Lower leg skin (tissue), 4 donors: ENCODE data around the gene WDR74. TPM values are rescaled to one million over a fixed set of nuclear protein-coding genes. Genes with fewer than 3 reads are reported as not detected.

ENCODE experiments used
- DNase-seq, 2 donors: peaks; one replicate each; pipeline ENCODE4 v3.0.0-alpha.2; 2019; ENCODE audit warnings: low spot score in 2 of 2
- H3K4me3 ChIP-seq: fragments of 200-600 bp; sonication (generic); 2 replicates; pipeline ENCODE4 v1.5.1; 2017; ENCODE audit warnings: mild to moderate bottlenecking, low read depth; ENCODE audit not compliant: poor library complexity, severe bottlenecking
- CTCF ChIP-seq, 3 donors: fragments of 450-650 bp; IDR thresholded peaks; one replicate each; pipeline ENCODE4 v1.5.1; 2016; ENCODE audit warnings: antibody characterized with exemption in 3 of 3, mild to moderate bottlenecking in 3 of 3, moderate library complexity in 2 of 3
- POLR2A ChIP-seq, 2 donors: fragments of 450-650 bp; IDR thresholded peaks; one replicate each; pipeline ENCODE4 v1.6.1; 2016 to 2017; ENCODE audit warnings: antibody characterized with exemption in 2 of 2, mild to moderate bottlenecking in 1 of 2, moderate library complexity in 1 of 2
- WGBS, 2 donors: methylation state at CpG; one replicate each; pipeline ENCODE4 v1.1.5; 2018; 5-methylcytosine and 5-hydroxymethylcytosine counted together
- intact Hi-C: fragments of 100-400 bp; cut with DNase I; formaldehyde crosslinking; loops from one replicate; pipeline ENCODE4 v1.15.0; 2023; ENCODE audit warnings: low total_unique reads
- total RNA-seq, 4 donors: library from RNA; depleted of rRNA; stranded (reverse); fragments of >200 nt; gene quantifications; one replicate each; pipeline ENCODE4 v1.1.0, GENCODE V29; 2016

Gene WDR74
- total RNA-seq, 4 donors from 2014 or later: 49.7 to 93.8 (median 64.3) TPM

- TF ChIP-seq POLR2A (IDR thresholded peaks at IDR 0.05) (no peak), CTCF (IDR thresholded peaks at IDR 0.05) (no peak)
- H3K4me3 ChIP-seq: no peak overlapping the region
- 53 to 58% methylated on average over 7 of the region's 7 CpGs for WGBS, 2 donors
- intact Hi-C loops: loop anchor here (10.0 kb wide), 1 partner anchor 59 kb away; the partner anchor contains the start of gene TMEM223
- DNase-seq: no peak
Measured at GRCh38 chr11:62853279-62853965, 14.0 kb upstream of the WDR74 start.

GRCh38 chr11:62852523-62853188 lies 13.3 kb upstream of the WDR74 start:
- TF ChIP-seq CTCF (IDR thresholded peaks at IDR 0.05) (no peak), POLR2A (IDR thresholded peaks at IDR 0.05) (no peak)
- intact Hi-C loops: loop anchor here (10.0 kb wide), 1 partner anchor 58 kb away; the partner anchor contains the start of gene TMEM223
- no peak overlapping the region for H3K4me3 ChIP-seq
- no peak for DNase-seq

GRCh38 chr11:62851807-62852522 lies 12.6 kb upstream of the WDR74 start:
- WGBS, 2 donors: 45 to 60% methylated on average over 3 of the region's 3 CpGs
- DNase-seq: no peak
- TF ChIP-seq POLR2A (IDR thresholded peaks at IDR 0.05) (no peak), CTCF (IDR thresholded peaks at IDR 0.05) (no peak)
- no peak overlapping the region for H3K4me3 ChIP-seq
- intact Hi-C loops: loop anchor here (10.0 kb wide), 1 partner anchor 57 kb away; the partner anchor contains the start of gene TMEM223

DNA sequence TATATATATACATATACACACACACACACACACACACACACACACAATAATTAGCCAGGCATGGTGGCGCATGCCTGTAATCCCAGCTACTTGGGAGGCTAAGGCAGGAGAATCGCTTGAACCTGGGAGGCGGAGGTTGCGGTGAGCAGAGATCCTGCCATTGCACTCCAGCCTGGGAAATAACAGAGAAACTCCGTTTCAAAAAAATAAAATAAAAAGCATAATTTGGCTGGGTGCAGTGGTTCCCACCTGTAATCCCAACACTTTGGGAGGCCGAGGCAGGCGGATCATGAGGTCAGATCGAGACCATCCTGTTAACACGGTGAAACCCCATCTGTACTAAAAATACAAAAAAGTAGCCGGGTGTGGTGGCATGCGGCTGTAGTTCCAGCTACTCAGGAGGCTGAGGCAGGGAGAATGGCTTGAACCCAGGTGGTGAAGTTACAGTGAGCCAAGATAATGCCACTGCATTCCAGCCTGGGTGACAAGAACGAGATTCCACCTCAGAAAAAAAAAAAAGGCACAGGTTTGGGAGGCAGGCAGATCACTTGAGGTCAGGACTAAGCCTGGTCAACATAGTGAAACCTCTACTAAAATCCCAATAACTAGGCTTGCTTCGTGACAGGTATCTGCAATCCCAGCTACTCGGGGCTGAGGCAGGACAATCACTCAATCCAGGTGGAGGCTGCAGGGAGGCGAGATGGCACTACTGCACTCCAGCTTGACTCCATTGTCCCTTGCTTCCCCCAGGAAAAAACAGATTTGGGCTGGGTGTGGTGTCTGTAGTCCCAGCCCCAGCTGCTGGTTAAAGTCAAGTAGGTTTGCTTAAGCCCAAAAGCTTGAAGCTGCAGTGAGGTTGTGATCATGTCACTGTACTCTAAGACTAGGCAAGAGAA lies 11.8 kb upstream of the WDR74 start:
- WGBS, 2 donors: 66 to 71% methylated on average over 14 to 15 of the region's 15 CpGs
- H3K4me3 ChIP-seq: no peak overlapping the region
- intact Hi-C loops: loop anchor here (10.0 kb wide), 1 partner anchor 56 kb away; the partner anchor contains the start of gene TMEM223
- DNase-seq: no peak
- TF ChIP-seq POLR2A (IDR thresholded peaks at IDR 0.05) (no peak), CTCF (IDR thresholded peaks at IDR 0.05) (no peak)

DNA sequence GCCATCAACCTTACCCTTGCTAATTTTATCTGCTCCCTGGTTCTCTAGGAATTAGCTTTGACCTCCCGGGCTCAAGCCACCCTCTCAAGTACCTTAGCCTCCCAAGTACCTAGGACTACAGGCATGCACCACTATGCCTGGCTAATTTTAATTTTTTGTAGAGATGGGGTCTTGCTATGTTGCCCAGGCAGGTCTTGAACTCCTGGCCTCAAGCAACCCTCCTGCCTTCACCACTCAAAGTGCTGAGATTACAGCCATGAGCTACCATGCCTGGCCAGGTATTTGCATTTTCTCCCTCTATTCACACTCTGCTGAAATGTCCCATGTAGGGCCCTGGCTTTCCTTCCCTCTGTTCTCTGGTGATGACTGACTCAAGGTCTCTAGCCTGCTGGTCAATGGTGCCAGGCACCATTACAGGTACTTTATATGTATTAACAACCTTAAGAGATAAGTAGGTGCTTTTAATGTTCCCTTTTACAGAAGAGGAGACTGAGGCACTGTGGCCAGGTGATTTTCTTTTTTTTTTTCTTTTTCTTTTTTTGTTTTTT lies 8.5 kb upstream of the WDR74 start:
- H3K4me3 ChIP-seq: no peak overlapping the region
- no peak for DNase-seq
- intact Hi-C loops: loop anchor here (10.0 kb wide), 1 partner anchor 1693 kb away; no protein-coding TSS in a partner anchor
- TF ChIP-seq POLR2A (IDR thresholded peaks at IDR 0.05): no peak
- no peak for TF ChIP-seq CTCF (IDR thresholded peaks at IDR 0.05)
- 89 to 94% methylated on average over 1 of the region's 1 CpG for WGBS, 2 donors
